Breast epithelium (tissue), 4 donors: Measurements from ENCODE around the gene IL3RA. TPM values are rescaled to one million over a fixed set of nuclear protein-coding genes. Genes with fewer than 3 reads are reported as not detected.

Experiments
- DNase-seq, 2 donors: peaks; one replicate each; pipeline ENCODE4 v3.0.0-alpha.2; 2019; ENCODE audit warnings: low spot score in 2 of 2
- H3K27ac ChIP-seq, 2 donors: fragments of 200-600 bp; sonication (generic) in 1 of 2; one replicate each; pipeline ENCODE4 v1.5.1; 2016 to 2019; ENCODE audit warnings: mild to moderate bottlenecking in 1 of 2
- H3K27me3 ChIP-seq, 2 donors: fragments of 200-600 bp; sonication (generic) in 1 of 2; one replicate each; pipeline versions ENCODE4 v1.5.1 to v1.6.0; 2017 to 2019; ENCODE audit warnings: control low read depth in 1 of 2, mild to moderate bottlenecking in 1 of 2
- H3K36me3 ChIP-seq: fragments of 200-600 bp; one replicate; pipeline ENCODE4 v1.5.1; 2019
- H3K4me1 ChIP-seq, 2 donors: fragments of 200-600 bp; sonication (generic); one replicate each; pipeline ENCODE4 v1.5.1; 2016 to 2019; ENCODE audit warnings: control low read depth in 1 of 2
- H3K4me3 ChIP-seq, 3 donors: fragments of 200-600 bp; sonication (generic); 1 replicate in 2 of 3; 2 replicates in 1 of 3; pipeline ENCODE4 v1.5.1; 2016 to 2019; ENCODE audit warnings: mild to moderate bottlenecking in 3 of 3, moderate library complexity in 2 of 3
- H3K9me3 ChIP-seq, 2 donors: fragments of 200-600 bp; sonication (generic) in 1 of 2; one replicate each; pipeline ENCODE4 v1.5.1; 2016 to 2019; ENCODE audit warnings: control low read depth in 1 of 2
- CTCF ChIP-seq, 3 donors: fragments of 450-650 bp; IDR thresholded peaks; one replicate each; pipeline ENCODE4 v1.5.1; 2016 to 2017; ENCODE audit warnings: antibody characterized with exemption in 3 of 3, mild to moderate bottlenecking in 3 of 3, moderate library complexity in 3 of 3
- POLR2A ChIP-seq: fragments of 450-650 bp; IDR thresholded peaks from one replicate; pipeline ENCODE4 v1.6.1; 2016; ENCODE audit warnings: antibody characterized with exemption, mild to moderate bottlenecking, moderate library complexity
- POLR2AphosphoS5 ChIP-seq, 3 donors: sonication (generic); formaldehyde crosslinking; IDR thresholded peaks; one replicate each; pipeline ENCODE4 v1.6.1; 2017; ENCODE audit warnings: antibody characterized with exemption in 3 of 3
- intact Hi-C: fragments of 100-400 bp; cut with DNase I; formaldehyde crosslinking; loops from one replicate; pipeline ENCODE4 v1.15.1; 2023; ENCODE audit warnings: low total_unique reads
- total RNA-seq, 3 donors: library from RNA; depleted of rRNA; stranded (reverse); fragments of >200 nt; gene quantifications; one replicate each; pipeline ENCODE4 v1.1.0, GENCODE V29; 2016

The IL3RA gene
- total RNA-seq, 3 donors from 2014 or later, result 2.9 to 7.5 (median 7.4) TPM

- intact Hi-C loops, result no loop called here
- H3K36me3 ChIP-seq, result no peaks in the 10 kb centered on the region
- H3K4me1 ChIP-seq, result peaks cover 0 to 4% of the 10 kb centered on the region in 2 donors
- no peak overlapping the region for H3K27ac ChIP-seq
- H3K9me3 ChIP-seq, result no peaks in the 10 kb centered on the region
- H3K4me3 ChIP-seq, result no peak overlapping the region
- DNase-seq, result peak in 1 of 2 donors; percentile 30
- no peak for TF ChIP-seq CTCF (IDR thresholded peaks at IDR 0.05)
- no peaks in the 10 kb centered on the region for H3K27me3 ChIP-seq
Observed at GRCh38 chrX:1385253-1386223, 49.0 kb downstream of the IL3RA start.

- peaks cover 0 to 9% of the 10 kb centered on the region in 2 donors for H3K4me1 ChIP-seq
- no peak overlapping the region for H3K4me3 ChIP-seq
- TF ChIP-seq POLR2AphosphoS5 (IDR thresholded peaks at IDR 0.05) (no peak), CTCF (IDR thresholded peaks at IDR 0.05) (no peak), POLR2A (no peak)
- no peaks in the 10 kb centered on the region for H3K9me3 ChIP-seq
- H3K27ac ChIP-seq, result no peak overlapping the region
- intact Hi-C loops, result no loop called here
- no peaks in the 10 kb centered on the region for H3K27me3 ChIP-seq
- H3K36me3 ChIP-seq, result no peaks in the 10 kb centered on the region
- DNase-seq, result peak in 1 of 2 donors; percentile 44
Observed at GRCh38 chrX:1386338-1387127, 49.9 kb downstream of the IL3RA start.

- intact Hi-C loops, result no loop called here
- Histone ChIP-seq H3K27ac (no peak overlapping the region), H3K27me3 (no peaks in the 10 kb centered on the region), H3K9me3 (no peaks in the 10 kb centered on the region), H3K4me3 (no peak overlapping the region), H3K36me3 (no peaks in the 10 kb centered on the region), H3K4me1 (peaks cover 0 to 9% of the 10 kb centered on the region in 2 donors)
- peak in 1 of 2 donors; percentile 43 for DNase-seq
- TF ChIP-seq POLR2AphosphoS5 (IDR thresholded peaks at IDR 0.05) (no peak), POLR2A (no peak), CTCF (IDR thresholded peaks at IDR 0.05) (no peak)
Observed at GRCh38 chrX:1387141-1387776, 50.7 kb downstream of the IL3RA start.

- TF ChIP-seq CTCF (IDR thresholded peaks at IDR 0.05) (no peak), POLR2AphosphoS5 (IDR thresholded peaks at IDR 0.05) (no peak), POLR2A (no peak)
- Histone ChIP-seq H3K4me3 (no peak overlapping the region), H3K27ac (no peak overlapping the region), H3K27me3 (no peaks in the 10 kb centered on the region), H3K36me3 (no peaks in the 10 kb centered on the region), H3K4me1 (peaks cover 0 to 9% of the 10 kb centered on the region in 2 donors), H3K9me3 (no peaks in the 10 kb centered on the region)
- no peak for DNase-seq
- intact Hi-C loops, result no loop called here
Observed at GRCh38 chrX:1388651-1389050, 52.1 kb downstream of the IL3RA start.
